Measurements from ENCODE around the gene SLC24A4. TPM values are rescaled to one million over a fixed set of nuclear protein-coding genes. Genes with fewer than 3 reads are reported as not detected.
A peak's percentile ranks its signal among the peaks of the same experiment; 100 is the strongest.

The SLC24A4 gene
- total RNA-seq, 1 donor from 2014 or later = 0.27 TPM

DNA sequence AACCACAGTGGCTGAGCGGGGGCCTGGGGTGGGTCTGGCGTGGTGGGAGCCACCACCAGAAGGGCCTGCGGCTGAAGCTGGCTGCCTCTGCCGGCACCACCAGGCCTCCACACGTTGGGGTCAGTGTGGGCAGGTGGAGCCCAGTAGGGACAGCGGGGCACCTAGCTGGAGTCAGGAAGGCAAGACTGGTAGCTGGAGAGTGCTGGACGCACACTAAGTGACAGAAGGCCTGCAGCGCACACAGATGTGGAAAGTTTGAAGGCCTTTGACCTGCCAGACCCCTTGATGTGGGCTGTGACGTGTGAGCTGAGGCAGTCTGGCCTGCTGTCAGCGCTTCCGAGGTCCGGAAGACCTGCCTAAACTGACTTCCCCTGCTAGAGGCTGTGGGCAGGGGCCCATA, 216.9 kb downstream of the SLC24A4 start:
- intact Hi-C loops (cut with DNase I) = no loop called here
- ATAC-seq (ENCODE audit: poor library complexity) = peak; percentile 49

DNA sequence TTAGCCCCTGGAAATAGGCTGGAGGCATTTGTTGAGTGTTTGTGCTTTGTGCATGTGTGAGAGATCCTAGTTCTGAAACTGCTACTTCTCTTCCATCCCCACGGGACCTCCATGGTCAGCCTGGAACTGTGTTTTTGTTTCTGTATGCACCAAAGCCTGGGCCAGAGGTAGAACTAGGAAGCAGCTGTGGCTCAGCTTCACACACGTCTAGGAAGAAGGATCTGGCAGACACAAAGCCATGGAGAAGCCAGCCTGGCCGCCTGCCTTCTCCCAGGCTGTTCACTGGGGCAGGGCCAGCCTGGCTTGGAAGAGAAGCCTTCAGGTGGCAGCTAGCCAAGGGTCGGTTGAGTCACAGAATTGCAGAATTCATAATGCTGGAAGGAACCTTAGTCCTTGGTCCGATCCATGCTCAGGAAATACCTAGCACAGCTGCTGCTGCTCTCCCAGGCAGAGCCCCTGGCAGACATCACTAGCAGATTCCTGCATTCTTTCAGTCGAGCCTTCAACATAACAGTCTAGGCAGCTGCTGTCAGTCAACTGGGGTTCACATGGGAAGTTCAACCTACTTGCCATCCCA, 217.6 kb downstream of the SLC24A4 start:
- intact Hi-C loops (cut with DNase I) = no loop called here
- DNase-seq (peak; percentile 94), ATAC-seq (ENCODE audit: poor library complexity) (peak; percentile 95)

More for the DNA sequence above, 216.9 kb downstream of the SLC24A4 start:
- DNase-seq = peak; percentile 63

DNA sequence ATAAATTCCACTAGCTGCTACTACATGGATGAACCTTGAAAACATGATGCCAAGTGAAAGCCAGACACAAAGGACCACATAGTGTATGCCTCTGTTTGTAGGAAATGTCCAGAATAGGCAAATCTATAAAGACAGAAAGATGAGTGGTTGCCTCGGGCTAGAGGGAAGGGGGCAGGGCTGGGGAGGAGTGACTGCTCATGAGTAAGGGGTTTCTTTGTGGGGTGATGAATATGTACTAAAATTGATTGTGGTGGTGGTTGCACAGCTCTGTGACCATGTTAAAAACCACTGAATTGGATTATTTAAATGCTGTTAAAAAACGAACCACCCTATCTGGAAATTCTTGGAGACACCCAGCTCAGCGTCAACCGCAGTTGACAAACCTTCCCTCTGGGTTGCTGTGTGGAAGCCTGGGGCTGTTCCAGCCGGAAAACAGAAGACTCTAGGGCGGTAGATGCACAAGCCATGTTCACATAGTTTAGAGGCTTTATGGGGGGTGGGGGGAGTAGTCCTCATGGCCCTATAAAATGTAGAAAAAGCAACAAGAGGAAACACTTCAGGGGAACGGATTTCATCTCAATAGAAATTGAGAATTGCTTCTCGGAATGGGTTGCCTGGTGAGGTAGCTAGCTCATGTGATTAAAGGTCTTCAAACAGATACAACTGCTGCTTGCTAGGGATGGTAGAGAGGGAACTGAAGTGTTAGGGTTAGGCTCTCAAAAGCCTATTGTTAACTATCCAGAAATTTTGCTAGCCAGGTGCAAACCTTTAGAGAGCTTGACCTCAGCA, 220.0 kb downstream of the SLC24A4 start:
- DNase-seq = no peak
- ATAC-seq (ENCODE audit: poor library complexity) = no peak
- intact Hi-C loops (cut with DNase I) = no loop called here

DNA sequence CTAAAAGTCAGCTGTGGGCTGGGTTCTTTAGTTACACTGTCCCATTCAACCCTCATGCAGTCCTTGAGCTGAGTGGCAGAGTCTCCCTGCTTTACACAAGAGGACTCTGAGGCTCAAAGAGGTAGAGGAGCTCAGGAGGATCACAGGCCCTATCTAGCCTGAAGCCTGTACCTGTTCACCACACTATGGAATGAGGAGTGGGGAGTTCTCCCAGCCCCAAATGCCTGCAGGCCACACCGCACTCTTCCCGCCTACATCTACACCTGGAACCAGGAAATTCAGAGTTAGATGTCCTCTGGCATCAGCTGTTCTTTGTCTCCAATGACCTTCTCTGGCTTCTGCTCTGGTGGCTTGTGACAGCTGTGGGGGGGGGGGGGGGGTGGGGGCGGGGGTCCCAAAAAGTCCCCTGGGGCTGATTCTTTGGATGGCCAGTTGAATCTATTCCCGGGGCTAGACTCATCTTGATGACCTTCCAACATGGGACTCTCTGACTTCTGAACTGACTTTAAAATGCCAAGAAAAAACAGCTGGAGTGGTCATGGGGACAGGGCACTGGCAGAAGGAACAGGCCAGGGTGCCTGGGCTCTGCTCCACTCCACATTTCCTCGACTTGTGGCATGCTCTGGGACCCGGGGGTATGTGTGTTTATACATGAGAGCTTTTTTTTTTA, 221.2 kb downstream of the SLC24A4 start:
- DNase-seq (no peak), ATAC-seq (ENCODE audit: poor library complexity) (no peak)
- intact Hi-C loops (cut with DNase I) = no loop called here

DNA sequence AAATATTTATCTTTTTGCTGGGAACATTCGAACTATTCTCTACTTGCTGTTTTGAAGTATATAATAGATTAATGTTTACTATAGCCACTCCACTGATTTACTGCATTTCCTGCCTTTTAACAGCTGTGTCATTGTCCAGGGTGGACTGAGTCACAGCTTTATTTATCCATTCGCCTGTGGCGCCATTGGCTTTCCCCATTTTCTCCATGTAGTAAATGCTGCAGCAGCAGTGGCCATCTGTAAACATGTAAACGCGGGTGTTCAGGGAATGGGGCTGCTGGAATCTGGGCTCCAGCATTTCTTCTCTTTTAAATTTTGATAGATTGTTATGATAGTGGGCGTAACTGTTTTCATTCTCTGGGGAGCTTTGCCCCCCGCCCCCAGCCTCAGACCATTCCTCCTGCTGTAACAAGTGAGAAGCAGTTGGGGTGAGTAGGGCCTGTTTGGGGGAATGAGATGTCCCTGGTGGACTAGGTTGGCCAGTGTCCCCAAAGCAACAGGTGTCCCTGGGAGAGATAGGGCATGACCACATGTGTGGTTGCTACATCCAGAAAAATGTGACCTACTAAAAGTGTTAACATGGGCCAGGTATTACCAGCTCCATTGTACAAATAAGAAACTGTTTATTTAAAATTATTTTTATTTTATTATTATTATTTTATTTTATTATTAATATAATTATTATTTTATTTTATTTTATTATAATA, 223.5 kb downstream of the SLC24A4 start:
- ATAC-seq (ENCODE audit: poor library complexity) (no peak), DNase-seq (no peak)
- intact Hi-C loops (cut with DNase I) = no loop called here

- intact Hi-C loops (cut with DNase I) = no loop called here
- DNase-seq (peak; percentile 68), ATAC-seq (ENCODE audit: poor library complexity) (peak; percentile 36)
Observed at GRCh38 chr14:92549105-92549858, 226.3 kb downstream of the SLC24A4 start.

- intact Hi-C loops (cut with DNase I) = no loop called here
- DNase-seq = peak; percentile 73
- ATAC-seq (ENCODE audit: poor library complexity) = peak; percentile 79
Observed at GRCh38 chr14:92549859-92550230, 226.9 kb downstream of the SLC24A4 start.

Other genes starting within 250 kb of the SLC24A4 start
- 14.6 TPM for gene ATXN3, start 216.6 kb upstream of the SLC24A4 start, total RNA-seq
- gene NDUFB1, start 201.5 kb upstream of the SLC24A4 start, total RNA-seq = 660 TPM
- 35.3 TPM for gene CPSF2, start 201.2 kb upstream of the SLC24A4 start, total RNA-seq
- gene RIN3, start 190.6 kb downstream of the SLC24A4 start, total RNA-seq = 11.0 TPM

Data from Right ventricle myocardium superior (tissue), 1 donor.